GM18499 (cell line): Measurements from ENCODE around the gene AP1G2.

ENCODE experiments used
- ATAC-seq: cut with Tn5 transposase; IDR thresholded peaks from one replicate; pipeline ENCODE4 v1.9.1; 2021; ENCODE audit warnings: moderate number of reproducible peaks; ENCODE audit not compliant: insufficient read depth, unreplicated experiment

AP1G2 gene

GRCh38 chr14:23559010-23559925 lies 8.3 kb downstream of the AP1G2 start:
- no peak for ATAC-seq

DNA sequence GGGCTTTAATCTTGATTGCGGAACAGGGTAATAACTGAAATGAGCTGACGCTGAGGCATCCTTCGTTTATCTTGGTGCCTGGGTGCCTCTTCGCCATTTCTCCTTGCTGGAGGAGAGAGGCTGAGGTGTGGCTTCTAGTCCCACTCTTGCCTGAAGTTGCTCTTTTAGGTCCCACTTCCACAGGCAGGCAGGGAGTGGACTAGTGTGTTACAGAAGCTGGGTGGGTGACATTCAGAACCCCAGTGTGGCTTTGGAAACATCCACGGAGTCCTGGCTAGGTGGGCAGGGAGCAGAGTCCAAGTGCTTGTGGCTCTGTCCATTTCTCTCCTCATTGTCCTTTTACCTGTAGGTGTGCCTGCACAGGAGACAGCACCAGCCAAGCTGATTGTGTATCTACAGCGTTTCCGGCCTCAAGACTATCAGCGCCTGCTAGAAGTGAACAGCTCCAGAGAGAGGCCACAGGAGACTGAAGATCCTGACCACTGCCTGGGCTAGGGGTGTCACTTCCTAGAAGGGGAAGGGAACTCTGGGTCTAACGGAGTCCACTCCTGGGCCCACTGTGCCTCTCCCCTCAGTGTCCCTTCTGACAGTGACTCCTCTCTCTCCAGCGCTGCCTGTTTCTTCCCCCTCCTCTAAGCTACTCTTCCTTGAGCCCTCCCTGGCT lies 9.1 kb downstream of the AP1G2 start:
- no peak for ATAC-seq

DNA sequence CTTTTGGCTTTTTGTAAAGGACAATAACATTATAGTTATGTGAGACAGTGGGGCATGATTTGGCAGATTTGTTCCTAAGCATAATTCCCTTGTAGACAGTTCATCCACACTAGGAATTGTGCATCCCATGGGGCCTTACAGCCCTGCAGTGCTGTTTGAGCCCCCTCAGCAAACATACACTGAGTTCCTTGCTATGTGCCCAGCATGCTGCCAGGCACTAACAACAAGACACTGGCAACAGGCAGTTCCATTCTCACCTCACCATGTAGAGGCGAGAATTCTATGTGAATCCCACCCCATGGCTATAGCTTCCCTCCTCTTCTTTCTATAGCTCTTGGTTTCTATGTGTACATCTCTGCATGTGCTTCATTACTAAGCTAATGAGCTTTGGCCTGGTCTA lies 9.6 kb downstream of the AP1G2 start:
- ATAC-seq: no peak

GRCh38 chr14:23557521-23557920 lies 10.1 kb downstream of the AP1G2 start:
- no peak for ATAC-seq

- no peak for ATAC-seq
Measured at GRCh38 chr14:23556700-23557440, 10.7 kb downstream of the AP1G2 start.

GRCh38 chr14:23555882-23556699 lies 11.5 kb downstream of the AP1G2 start, which contains the start of gene THTPA:
Gene THTPA (plus strand): TSS chr14:23556271. CDS start chr14:23556758, 487 bp downstream.
- ATAC-seq: peak; percentile 81

GRCh38 chr14:23555533-23555881 lies 12.1 kb downstream of the AP1G2 start:
- no peak for ATAC-seq

DNA sequence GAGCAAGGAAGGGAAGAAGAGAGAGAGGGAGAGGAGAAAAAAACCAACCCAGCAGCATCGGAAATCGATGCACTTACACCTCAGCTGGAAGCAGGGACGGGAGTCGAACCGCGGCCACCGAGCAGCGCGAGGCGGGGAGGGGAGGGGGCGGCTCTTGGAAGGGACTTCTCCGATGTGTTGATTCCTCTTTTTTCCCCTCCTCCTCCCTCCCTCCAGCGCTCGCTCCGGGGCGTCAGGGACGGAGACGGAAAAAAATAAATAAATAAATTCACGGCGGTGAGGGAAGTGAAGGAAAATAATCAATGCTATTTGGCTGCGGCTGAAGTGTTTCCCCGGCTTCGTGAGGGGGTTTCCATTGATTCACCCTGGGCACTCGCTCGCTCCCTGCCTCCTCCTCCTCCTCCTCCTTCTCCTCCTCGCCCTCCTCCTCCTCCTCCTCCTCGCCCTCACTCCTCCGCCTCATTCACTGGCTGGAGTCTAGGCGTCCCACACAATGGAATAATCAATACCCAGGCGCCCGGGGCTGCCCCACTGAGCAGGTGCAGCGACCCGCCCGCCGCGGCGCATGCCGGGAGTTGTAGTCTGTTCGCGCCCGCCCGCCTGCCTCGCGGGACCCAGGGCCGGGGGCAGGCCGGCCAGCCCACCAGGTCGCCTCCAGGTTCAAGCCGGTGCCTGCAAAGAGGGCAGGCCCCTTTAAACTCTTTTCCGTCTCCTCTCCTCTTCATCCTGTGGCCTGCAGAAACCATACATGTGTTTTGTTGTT lies 16.1 kb downstream of the AP1G2 start, which contains the start of gene ZFHX2:
Gene ZFHX2, minus strand, starts transcription at position 500 of the 763 bp plus-strand sequence. CDS start 16,440 bp downstream, outside the sequence.
- ATAC-seq: no peak

- no peak for ATAC-seq
Measured at GRCh38 chr14:23550812-23551265, 16.8 kb downstream of the AP1G2 start.

GRCh38 chr14:23550131-23550811 lies 17.3 kb downstream of the AP1G2 start:
- no peak for ATAC-seq

DNA sequence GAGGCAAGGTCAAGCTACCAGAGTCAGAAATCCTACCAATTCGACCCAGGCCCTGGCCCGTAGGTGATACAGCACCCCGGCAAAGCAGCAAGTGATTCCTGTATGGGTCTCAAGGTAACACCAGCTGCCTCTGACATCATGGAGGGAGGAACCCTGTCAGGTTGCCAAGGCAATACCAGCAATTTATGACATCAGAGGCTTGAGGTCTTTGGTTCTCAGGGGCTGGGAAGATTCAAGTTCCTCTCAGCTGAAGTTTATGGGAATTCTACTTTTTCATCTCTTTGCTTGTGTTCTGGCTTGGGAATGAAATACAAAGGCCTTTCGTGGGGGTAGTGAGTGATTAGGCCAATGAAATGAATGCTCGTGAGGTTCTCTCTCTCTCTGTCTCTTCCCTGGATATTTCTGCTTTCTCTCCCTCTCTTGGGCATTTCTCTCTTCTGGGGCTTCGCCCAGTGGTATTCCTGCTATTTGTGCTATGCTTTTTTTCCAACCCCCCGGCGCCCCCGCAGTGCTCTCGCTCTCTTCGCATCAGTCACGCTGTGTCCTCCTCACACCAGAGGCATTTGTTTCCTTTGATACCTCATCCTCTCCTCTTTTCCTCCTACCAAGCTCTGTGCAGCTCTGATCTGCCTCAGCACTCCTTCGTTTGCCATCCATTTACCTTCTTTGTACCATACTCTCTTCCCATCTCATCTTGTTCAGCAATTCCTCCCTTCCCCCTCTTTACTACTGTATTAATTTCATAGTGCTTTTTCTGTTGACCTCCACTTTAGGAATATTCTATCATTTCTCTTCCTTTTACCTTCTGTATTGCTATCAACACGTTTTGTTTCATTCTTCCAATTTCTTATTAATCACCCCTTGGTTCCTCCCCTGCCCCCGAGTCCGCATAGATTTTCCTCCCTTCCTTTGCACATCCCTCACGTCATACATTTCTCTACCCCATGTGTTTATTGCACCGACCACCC lies 19.0 kb downstream of the AP1G2 start:
- no peak for ATAC-seq

- no peak for ATAC-seq
Measured at GRCh38 chr14:23547924-23548323, 19.7 kb downstream of the AP1G2 start.

DNA sequence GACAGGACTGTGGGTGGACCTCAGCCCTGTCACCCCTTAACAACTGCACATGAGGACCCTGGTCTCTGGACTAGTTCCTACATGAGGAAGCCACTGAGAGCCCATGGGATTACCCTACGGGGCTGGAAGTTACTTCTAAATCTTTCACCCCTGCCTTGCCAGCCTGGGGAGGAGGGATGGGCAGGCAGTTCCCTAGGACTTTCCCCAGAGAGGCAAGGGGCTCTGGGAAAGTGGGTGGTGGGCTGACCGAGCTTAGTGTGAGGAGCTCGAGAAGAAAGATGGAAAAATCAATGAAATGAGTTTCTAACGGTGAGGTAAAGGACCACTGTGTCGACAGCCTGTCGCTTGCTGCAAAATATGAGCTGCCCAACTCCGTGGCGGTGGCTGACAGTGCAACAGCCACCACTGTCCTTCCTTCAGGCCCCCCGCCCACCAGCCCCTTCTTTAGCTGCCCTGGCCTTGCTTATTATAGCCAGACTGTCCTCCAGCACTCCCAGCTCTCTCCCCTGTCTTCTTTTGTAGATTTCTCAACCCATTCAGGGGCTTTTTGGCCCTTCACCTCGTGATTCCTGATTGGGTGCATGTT lies 21.0 kb downstream of the AP1G2 start:
- ATAC-seq: no peak

GRCh38 chr14:23545740-23546365 lies 21.7 kb downstream of the AP1G2 start:
- no peak for ATAC-seq

- no peak for ATAC-seq
Measured at GRCh38 chr14:23544511-23545447, 22.8 kb downstream of the AP1G2 start.

DNA sequence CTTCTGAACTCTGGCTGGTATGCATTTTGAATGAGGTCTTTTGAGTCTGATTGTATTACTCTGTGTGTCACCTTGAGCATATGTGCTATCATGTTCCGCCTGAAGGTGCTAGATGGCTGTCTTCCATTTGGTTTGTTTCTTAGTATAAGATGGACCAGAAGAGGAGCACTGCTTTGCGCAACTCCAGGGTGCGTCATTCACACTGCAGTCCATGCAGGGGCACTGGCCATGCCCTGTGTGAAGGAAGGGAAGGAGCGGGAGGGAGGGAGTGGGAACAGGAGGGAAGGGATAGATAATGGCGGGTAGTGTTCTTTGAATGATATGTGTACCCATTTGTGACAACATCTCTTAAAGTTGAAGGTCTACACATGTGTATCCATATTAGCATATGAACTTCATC lies 24.2 kb downstream of the AP1G2 start:
- no peak for ATAC-seq
